SK-N-SH treated with all-trans-retinoic acid at 6 μM for 48 hours (cell line): ENCODE results near the gene WDR31.

Experiments
- ESRRG ChIP-seq: fragments of 250-450 bp; sonication (Bioruptor Pico); IDR thresholded peaks from 2 replicates; pipeline ENCODE4 v1.6.1; 2021; ENCODE audit warnings: mild to moderate bottlenecking
- RARB ChIP-seq: fragments of 250-450 bp; sonication (Bioruptor Pico); IDR thresholded peaks from 2 replicates; pipeline ENCODE4 v1.8.0; 2021; ENCODE audit warnings: mild to moderate bottlenecking, moderate library complexity
- ZFP30 ChIP-seq: fragments of 450-650 bp; formaldehyde crosslinking; IDR thresholded peaks from 2 replicates; pipeline ENCODE4 v1.5.0; 2022; ENCODE audit warnings: mild to moderate bottlenecking, moderate library complexity
- ZNF8 ChIP-seq: fragments of 450-650 bp; formaldehyde crosslinking; IDR thresholded peaks from 2 replicates; pipeline ENCODE4 v1.5.0; 2020; ENCODE audit warnings: mild to moderate bottlenecking, moderate library complexity

DNA sequence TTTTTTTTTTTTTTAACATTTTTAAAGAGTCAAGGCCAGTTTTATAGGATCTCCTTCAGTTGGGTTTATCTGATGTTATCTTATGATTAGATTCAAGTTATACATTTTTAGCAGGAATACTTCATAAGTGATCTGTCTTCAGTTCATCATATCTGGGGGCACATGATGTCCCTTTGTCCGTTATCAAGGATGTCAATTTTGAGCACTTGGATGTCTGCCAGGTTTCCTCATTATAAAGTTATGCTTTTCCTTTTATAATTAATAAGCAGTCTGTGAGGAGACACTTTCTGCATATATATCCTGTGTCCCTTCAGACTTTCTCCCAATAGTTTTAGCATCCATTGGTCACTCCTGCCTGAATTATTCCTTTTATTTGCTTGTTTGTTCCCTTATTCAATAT is 24.9 kb upstream of the WDR31 start:
- TF ChIP-seq ESRRG (CRISPR knock-in tag) = no peak
- no peak for TF ChIP-seq ZNF8 (CRISPR knock-in tag)
- no peak for TF ChIP-seq RARB (CRISPR knock-in tag)
- TF ChIP-seq ZFP30 (CRISPR knock-in tag) = no peak
